D721Med (cell line): Measurements from ENCODE around the gene FAM210A.
"Not testable (repeated sequence)": the region's sequence is repeated elsewhere in the genome, so short reads cannot be mapped to it uniquely, and the experiment has no call there.

Experiments
- DNase-seq: peaks from one replicate; pipeline ENCODE4 v3.0.0; 2011; ENCODE audit warnings: low spot score; ENCODE audit not compliant: insufficient read length
- FAIRE-seq: peaks from 2 replicates; lab custom pipeline; 2011; peaks lifted over from hg19 to GRCh38; lab: Jason Lieb, UNC
- TF ChIP-seq, protein P1 (sequence below): IDR thresholded peaks from 2 replicates; pipeline ENCODE4 v1.5.1; 2012; ENCODE audit warnings: mild to moderate bottlenecking, control low read depth; ENCODE audit not compliant: insufficient read depth; ENCODE audit errors: missing control alignments

Gene FAM210A

DNA sequence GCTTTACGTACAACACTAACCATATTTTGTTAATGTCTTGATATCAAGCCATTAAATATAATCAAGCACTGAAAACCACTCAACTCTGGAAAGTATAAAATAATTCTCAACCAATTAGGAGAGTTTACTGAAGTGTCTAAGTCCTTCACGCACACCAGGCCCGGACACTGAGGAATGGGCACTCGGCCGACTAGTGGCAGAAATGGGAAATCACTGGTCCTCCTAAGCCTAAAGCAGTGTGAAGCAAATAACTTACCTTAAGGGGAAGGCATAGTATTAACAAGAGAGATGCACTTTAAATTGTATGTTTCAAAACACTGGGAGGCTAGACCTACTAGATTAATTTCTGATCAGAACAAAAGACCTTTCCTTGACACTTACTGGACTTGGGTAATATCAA is 45.7 kb downstream of the FAM210A start:
- FAIRE-seq (peak; percentile 32), DNase-seq (no peak)
- TF ChIP-seq, protein P1, sequence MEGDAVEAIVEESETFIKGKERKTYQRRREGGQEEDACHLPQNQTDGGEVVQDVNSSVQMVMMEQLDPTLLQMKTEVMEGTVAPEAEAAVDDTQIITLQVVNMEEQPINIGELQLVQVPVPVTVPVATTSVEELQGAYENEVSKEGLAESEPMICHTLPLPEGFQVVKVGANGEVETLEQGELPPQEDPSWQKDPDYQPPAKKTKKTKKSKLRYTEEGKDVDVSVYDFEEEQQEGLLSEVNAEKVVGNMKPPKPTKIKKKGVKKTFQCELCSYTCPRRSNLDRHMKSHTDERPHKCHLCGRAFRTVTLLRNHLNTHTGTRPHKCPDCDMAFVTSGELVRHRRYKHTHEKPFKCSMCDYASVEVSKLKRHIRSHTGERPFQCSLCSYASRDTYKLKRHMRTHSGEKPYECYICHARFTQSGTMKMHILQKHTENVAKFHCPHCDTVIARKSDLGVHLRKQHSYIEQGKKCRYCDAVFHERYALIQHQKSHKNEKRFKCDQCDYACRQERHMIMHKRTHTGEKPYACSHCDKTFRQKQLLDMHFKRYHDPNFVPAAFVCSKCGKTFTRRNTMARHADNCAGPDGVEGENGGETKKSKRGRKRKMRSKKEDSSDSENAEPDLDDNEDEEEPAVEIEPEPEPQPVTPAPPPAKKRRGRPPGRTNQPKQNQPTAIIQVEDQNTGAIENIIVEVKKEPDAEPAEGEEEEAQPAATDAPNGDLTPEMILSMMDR = peak; percentile 29

DNA sequence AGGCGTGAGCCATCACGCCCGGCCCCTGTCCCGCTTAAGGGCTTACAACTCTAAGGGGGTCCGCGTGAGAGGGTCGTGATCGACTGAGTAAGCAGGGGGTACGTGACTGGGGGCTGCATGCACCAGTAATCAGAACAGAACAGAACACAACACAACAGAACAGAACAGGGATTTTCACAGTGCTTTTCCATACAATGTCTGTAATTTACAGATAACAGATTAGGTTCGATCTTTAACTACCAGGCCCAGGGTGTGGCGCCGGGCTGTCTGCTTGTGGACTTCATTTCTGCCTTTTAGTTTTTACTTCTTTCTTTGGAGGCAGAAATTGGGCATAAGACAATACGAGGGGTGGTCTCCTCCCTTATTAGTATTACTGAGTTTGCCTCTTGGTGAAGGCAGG is 49.0 kb downstream of the FAM210A start:
- FAIRE-seq = not testable (repeated sequence)

DNA sequence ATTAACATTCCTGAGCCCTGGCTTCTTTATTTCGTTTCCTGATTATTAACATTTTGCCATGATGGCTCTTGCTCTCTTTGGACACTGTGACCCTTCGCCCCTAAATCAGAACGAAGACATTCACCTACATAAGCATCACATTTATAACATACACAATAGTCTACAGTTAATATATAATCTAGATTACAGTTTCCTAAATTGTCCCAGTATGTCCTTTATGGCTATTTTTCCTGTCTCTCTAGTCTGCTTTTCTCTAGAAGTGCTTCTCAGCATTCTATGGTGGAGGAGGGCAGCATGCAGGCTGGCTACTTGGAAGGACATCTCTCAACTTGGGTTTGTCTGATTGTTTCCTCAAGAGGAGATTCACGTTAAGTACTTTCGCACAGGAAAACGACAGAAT is 49.9 kb downstream of the FAM210A start:
- FAIRE-seq (no peak), DNase-seq (no peak)
- TF ChIP-seq, protein P1 = no peak

More for the DNA sequence above, 49.0 kb downstream of the FAM210A start:
- not testable (repeated sequence) for DNase-seq

DNA sequence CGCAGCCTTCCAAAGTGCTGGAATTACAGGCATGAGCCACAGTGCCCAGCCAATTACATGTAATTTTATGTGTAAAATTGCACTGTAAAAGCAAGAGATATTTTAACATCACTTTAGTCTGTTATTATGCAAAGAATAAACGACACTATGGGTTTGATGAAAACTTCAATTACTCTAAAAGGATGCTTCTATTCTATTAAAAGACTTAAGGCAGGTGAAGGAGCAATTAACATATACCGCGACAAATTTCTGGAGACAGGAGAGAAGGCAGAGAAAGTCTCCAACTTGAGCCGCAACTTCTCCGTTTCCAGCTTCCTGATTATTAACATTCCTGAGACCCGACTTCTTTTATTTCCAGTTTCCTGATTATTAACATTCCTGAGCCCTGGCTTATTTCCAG is 53.7 kb downstream of the FAM210A start:
- TF ChIP-seq, protein P1 = no peak
- FAIRE-seq = no peak

DNA sequence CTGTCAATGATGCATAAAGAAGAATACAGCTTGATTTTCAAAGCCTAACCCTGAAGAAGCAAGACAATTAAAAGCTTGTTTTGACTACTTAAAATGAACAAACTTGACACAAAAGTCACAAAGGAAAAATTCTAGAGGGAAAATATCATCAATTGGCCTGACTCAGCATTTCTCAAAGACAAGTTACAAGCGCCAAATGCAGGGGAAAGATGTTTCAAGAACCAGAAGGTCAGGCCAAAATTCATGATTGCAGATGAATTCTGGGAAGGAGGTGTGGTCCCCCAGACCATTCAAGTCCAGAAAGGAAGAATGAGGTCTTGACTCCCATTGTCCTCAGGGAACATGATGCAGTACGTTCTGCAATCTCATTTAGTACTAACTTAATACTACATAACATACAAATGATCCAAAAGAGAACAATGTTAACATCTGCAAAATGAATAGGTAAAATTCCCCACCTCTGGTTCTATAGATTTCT is 64.5 kb downstream of the FAM210A start:
- FAIRE-seq (no peak), DNase-seq (no peak)
- TF ChIP-seq, protein P1 = no peak

More for the DNA sequence above, 53.7 kb downstream of the FAM210A start:
- no peak for DNase-seq

DNA sequence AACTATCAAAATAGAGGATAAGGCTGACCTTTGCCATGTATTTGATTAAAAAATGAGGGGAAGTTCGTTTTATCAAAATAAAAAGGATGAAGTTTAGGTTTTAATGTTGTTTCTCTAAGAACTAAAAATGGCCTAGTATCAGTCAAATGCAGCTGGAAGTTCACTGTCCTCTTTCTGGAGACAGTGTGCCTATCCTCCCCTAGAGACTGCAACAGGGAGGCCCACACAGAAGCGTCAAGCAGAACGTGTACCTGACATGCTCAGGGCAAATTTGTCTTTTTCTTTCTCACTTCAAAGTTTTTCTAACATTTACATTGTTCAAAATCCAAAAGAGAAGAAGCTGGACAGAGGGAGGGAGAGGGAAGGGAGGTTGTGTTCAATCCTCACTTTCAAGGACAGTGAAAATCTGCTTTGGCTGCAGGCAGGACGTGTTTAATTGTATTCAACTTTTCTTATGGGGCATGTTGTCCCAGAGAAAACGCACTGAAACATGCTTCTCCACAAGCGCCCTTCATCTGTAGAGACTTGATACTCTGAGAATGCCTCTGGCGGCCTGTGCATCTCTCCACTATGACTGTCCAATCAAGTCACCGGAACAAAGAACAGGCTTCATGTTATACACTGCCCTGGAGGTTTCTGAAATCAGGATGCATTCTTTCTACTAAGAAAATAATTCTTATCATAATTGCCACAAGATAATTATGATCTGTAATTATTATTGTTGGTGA is 65.1 kb downstream of the FAM210A start:
- DNase-seq (no peak), FAIRE-seq (no peak)
- TF ChIP-seq, protein P1 = no peak

DNA sequence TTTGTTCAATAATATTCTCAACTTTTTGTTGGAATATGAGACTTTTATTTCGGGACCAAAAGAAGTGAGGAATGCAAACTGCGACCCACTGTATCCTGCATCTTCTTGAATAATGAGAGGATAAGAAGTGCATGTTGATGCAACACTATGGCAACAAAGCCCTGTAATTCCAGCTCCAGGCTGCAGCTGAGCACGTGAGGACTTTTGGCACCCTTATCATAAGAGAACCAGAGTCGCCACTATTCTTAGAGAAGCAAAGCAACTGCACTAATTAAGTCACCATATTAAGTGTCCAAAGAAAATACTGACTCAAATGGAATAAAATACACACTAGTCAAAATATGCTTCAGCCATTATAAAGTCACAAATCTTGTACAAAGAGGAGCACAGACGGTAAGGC is 65.8 kb downstream of the FAM210A start:
- FAIRE-seq (no peak), DNase-seq (no peak)
- TF ChIP-seq, protein P1 = no peak
